GM18508 (cell line): ENCODE data around the gene TINCR.
"Not testable (repeated sequence)": the region's sequence is repeated elsewhere in the genome, so short reads cannot be mapped to it uniquely, and the experiment has no call there.

Experiments
- ATAC-seq: cut with Tn5 transposase; IDR thresholded peaks from one replicate; pipeline ENCODE4 v1.9.1; 2021; ENCODE audit warnings: moderate number of reproducible peaks; ENCODE audit not compliant: insufficient read depth, unreplicated experiment

TINCR gene

DNA sequence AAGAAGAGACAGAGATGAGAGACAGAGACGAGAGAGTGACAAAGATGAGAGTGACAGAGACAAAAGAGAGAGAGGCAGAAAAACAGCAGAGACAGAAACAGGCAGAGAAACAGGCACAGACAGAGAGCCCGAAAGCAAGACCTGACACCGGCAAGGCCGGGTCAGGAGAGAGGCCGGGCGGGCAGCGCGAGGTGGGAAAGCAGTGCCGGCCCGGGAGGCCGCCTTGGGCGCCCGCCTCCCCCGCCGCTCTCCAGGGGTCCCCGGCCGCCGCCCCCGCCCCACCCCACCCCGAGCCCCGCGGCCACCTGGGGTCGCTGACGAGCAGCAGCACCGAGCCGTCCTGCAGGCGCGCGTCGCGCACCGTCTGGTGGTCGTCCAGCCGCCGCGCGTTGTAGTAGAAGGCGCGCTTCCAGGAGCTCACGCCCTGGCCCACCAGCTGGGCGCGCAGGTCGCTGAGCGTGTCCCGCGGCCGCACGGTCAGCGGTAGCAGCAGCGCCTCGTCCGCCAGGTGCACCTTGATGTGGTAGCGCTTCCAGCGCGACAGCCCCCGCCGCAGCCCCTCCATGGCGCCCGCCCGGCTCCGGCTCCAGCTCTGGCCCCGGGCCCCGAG, at the start of gene TINCR:
TINCR (minus strand) TSS at position 594 of the 610 bp plus-strand sequence.
- no peak for ATAC-seq

DNA sequence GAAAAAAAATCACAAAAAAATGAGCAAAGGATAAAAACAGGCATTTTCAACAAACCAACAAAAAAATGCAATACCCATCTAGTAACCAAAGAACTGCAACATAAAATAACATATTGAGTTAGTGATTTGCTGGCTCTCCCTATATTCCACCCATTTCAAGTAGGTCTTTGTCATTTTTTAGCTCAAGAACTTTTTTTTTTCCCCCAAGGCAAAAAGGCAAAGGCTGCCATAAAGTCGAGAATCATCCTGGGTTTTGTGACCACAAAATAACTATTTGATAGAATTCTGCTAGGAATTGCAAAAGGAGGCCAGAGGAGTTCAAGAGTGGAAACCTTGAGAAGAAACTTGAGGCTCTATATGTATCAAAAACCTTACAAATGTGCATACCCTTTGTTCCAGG, 49.3 kb upstream of the TINCR start:
- no peak for ATAC-seq

DNA sequence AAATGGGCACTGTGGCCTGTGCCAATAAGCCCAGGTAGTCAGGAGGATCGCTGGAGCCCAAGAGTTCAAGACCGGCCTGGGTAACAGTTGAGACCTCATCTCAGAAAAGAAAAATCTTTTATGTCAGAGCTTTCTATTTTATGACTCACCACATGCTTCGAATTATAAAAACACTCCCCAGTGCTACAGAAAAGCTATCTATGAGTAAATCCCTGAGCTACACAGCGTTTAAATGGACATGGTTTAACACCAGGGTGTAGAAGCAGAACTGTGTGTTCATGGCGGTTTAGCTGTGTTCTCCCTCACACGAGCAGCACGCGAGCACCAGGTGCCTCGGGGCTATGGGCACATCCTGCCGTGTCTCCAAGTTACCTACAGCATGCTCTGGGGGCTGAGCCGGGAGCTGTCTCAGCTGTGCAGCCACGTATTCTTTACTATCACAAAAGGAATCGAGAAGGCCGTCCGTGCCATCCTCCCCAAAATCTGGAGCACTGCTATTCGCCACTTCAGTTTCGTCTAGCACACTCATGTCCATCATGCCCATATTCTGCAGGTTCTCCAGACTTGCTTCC, 48.1 kb upstream of the TINCR start:
- no peak for ATAC-seq

DNA sequence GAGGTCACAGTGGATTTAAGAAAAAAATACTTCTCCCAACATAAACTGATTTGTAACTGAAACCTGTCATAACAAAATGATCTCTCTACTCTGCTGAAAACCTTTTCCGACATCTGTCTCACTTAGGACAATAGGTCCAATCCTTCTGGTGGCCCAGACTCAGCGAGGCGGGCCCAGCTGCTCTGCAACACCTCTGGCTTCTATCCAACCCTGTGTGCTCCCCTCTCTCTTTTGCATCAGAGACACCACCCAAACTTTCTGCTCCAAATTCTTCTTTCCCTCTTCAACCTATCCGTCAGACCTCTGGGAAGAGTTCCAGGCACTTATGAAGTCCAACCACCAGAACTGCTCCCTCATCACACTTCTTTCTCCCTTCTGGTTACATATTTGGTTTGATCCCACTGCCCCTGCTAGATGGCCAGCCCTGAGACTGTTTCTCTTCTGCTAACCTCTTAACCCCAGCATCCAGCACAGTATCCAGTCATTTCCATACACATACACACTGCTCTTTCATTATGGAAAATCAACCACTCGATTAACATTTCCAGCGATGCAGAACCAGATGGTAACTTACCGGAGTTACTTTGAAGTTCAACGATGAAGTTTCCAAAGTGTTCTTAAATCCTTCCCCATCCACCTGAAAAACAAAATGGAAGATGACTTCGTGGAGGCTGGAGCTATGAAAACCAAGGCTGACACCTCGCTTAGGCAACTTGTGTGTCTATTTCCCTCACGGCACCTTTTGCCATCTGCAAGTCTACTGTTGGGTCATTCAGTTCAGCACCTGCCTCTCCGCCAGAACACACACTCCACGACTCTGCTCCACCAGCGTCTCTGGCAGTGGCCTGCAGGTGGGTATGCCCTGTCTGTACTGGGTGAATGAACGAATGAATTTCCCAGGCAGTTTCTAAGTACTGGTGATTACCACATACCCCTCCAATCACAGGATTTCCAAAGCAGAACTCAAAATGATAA, 45.4 kb upstream of the TINCR start:
- ATAC-seq = no peak

DNA sequence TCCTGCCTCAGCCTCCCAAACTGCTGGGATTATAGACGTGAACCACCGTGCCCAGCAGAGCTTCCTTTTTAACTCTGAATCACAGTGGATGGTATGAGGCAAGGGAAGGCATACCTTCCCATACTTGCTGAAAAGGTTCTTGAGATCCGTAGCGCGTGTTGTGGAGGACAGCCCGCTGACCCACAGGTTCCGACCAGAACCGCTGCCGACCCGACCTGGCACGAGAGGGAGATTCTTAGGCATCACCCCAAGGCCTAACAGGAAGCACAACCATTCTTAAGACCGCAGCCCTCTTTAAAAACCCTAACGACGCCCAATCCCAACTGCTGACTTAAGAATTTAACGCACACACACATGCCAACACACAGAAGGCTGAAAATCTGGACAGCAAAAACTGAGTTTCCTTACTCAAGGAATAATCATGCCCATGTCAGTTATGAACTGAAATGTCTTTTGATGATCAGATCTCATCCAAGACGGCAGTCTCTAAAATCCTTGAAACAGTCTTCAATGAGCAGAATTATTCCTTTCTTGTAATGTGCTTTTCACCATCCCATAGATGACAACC, 42.2 kb upstream of the TINCR start:
- ATAC-seq = no peak

DNA sequence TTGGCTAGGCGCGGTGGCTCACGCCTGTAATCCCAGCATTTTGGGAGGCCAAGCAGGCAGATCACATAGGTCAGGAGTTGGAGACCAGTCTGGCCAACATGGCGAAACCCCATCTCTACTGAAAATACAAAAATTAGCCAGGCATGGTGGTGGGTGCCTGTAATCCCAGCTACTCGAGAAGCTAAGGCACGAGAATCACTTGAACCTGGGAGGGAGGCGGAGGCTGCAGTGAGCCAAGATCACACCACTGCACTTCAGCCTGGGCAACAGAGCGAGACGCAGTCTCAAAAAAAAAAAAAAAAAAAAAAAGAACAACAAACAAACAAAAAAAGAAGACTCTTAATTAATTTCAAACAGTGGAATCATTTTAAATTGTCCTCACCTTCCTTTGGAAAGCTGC, 41.0 kb upstream of the TINCR start:
- ATAC-seq = not testable (repeated sequence)

DNA sequence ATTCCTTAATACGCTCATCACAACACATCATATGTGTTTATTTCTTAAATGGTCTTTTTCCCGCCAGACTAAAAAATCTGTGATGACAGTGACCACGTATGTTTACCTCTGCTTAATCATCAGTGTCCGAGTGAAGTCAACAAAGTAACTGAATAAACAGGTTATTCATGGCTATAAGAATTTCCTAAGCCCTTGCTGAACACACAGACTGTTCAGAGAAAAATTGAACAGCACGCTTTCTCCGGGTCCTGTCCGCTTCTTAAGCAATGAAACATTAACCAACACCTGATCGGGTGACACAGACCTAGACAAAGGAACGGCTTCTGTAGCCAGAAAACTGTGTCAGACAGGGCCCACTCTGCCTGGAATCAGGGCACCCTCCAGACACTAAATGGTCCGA, 40.5 kb upstream of the TINCR start:
- ATAC-seq = no peak

DNA sequence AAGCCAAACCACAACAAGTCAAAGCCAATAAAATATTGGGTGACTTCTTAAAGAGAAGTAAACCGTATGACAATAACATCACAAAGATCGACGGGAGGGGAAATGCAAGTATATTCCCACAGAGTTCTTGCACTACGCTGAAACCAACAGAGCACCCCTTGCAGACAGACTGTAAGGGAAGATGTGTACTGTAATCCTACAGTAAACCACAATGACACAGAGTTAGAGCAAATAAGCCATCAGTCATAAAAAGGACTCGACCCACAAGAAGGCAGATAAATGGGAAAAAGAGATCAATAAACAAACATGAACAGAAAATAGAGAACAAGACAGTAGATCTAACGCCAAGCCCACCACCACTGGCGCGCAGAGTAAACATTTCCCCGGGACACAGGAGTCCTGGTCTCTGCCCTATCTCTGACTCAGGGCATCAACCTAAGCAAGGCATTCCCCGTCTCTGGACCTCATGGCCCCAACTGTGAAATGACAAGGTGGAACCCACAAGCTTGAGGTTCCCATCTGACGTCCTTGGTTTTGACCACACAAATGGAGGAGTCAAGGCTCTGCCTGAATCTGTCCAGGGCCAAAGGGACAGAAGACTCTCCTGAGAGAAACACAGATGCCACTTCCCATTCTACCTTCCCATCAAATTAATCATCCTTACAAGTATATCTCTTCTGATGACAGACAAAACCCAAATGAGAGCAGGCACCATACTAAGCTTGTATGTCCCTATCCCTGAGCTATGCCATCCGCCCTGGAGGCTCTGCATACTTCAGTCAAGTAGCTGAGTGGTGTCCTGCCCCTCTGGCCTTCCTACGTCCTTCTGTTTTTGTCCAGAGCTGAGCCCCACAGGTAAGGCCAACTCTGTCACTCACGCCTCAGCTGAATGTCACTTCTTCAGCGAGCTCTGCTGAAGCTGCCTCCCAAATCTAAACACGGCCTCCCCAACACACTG, 39.8 kb upstream of the TINCR start:
- no peak for ATAC-seq

DNA sequence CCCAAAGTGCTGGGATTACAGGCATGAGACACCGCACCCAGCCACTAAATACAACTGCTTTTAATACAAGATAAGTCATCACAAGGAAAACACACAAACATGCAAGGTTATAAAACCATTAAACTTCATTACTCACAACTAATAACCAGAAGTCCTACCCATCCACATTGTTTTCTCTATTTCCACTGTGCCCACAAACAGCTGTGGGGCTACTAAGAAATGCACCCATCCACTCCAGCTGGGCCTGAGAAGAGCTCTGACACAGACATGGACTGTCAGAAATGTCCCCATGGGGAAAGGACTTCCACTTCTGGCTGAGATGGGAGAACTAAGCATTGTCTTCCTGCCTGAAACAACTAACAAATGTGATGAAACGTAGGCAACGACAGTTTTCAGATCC, 37.6 kb upstream of the TINCR start:
- ATAC-seq = no peak

DNA sequence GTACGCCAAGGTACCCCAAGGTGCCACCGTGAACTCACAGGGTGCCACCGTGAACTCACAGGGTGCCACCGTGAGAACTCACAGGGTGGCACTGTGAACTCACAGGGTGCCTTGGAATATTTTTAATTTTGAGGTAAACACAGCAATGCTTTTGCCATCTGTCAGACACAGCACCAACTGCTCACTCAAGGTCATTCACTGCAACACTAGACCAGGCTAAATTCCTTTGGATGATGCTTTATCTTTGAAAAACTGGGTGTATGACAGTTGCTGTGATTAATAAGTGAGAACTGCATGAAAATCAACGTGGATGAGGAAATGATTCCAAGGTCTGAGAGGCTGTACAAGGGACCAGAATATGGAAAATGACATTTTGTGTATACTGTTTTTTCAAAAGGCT, 35.9 kb upstream of the TINCR start:
- no peak for ATAC-seq

DNA sequence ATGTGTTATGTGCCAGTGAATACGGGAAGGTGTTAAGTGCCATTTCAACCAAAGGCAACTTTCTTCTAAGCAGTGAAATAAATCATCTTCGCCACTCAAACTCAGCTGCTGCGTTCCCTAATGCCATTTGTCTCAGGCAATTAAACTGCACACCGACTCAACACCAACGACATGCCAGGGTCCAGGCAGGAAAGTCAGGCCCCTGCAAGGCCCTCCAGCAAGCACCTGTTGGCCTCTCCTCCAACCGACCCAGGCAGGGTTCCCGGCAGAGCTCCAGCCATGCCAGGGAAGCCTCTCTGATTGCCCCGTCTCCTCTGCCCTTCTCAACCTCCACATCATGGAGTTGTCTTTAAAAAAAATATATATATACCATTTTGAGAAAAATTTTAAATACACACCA, 33.0 kb upstream of the TINCR start:
- no peak for ATAC-seq

DNA sequence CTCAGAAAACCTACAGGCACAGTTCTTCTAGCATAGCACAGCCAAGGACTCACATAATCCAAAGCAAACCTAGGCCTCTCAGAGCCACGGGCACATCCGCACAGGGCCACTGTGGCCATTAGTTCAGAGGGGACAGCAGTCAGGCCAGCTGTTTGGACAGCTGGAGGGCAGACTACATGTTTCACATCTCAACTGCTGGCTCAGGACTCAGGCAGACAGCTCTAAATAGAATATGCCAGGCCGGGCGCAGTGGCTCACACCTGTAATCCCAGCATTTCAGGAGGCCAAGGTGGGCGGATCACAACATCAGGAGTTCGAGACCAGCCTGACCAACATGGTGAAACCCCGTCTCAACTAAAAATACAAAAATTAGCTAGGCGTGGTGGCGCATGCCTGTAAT, 28.0 kb upstream of the TINCR start:
- ATAC-seq = no peak

DNA sequence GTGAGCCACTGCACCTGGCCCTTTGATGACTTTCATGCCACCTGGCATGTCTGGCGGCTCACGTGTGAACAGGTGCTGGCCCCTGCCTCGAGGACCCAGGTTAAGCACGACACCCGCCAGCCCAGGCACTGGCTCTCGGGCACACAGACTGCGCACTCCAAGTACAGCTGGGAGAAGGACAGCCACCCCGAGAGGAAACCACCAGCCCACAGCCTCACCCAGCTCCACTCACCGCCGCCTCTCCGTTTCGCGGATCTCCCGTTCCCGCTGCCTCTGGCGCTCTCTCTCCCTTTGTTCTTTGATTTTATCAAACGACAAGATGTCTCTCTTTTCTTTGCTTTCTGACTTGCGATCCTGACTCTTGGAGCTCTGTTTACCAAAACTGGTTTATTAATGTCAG, 27.4 kb upstream of the TINCR start:
- no peak for ATAC-seq

DNA sequence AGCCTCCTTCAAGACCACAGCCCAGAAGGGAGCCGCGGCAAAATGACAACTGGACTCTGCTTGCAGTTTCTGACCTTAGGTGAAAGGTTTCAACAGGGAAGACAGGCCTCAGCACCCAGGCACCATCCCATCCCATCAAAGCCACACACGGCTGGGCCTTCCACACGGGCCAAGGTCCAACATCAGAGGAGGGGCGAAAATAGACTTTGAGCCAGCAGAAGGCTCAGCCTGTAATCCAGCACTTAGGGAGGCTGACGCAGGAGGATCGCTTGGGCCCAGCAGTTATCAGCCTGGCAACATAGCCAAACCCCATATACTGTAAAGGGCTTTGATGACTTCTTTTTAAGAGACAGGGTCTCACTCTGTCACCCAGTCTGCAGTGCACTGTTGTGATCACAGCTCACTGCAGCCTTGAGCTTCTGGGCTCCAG, 26.8 kb upstream of the TINCR start:
- no peak for ATAC-seq

DNA sequence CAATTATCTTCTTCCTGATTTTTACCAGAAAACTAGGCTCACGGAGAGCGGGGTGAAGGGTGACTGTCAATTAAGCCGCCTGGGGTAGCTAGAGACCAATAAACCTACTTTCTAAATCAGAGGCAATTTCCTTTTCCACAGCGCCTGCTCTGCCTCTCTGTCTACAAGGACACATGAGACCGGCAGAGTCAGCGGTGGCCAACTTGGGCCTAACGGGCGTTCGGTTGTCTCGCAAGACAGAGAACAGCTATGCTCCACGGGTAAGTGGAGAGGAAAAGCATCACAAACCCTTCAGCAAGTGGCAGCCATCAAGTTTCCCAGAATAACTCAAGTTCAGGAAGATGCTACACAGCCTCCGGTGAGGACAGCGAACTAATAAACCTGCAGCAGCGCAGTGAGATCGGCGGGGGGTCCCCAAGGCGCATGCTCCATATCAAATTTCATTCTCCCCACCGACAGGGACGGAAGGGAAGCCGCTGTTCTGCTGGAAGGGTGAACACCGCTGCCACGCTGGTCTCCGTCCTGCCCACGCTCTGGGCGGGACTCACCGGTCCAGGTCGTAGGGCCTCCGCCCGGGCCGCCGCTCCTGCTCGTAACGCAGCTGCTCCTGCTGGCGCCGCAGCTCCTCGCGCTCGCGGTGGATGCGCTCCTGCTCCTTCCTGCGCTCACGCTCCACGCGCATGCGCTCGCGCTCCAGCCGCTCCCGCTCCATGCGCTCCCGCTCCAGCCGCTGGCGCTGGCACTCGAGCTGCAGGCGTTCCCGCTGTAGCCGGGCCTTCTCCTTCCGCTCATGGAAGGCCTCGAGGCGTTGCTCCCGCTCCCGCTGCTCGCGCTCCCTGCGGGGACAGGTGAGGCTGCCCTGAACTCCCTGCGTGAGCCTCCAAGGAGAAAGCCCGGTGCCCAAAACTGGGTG, 25.8 kb upstream of the TINCR start:
- no peak for ATAC-seq

DNA sequence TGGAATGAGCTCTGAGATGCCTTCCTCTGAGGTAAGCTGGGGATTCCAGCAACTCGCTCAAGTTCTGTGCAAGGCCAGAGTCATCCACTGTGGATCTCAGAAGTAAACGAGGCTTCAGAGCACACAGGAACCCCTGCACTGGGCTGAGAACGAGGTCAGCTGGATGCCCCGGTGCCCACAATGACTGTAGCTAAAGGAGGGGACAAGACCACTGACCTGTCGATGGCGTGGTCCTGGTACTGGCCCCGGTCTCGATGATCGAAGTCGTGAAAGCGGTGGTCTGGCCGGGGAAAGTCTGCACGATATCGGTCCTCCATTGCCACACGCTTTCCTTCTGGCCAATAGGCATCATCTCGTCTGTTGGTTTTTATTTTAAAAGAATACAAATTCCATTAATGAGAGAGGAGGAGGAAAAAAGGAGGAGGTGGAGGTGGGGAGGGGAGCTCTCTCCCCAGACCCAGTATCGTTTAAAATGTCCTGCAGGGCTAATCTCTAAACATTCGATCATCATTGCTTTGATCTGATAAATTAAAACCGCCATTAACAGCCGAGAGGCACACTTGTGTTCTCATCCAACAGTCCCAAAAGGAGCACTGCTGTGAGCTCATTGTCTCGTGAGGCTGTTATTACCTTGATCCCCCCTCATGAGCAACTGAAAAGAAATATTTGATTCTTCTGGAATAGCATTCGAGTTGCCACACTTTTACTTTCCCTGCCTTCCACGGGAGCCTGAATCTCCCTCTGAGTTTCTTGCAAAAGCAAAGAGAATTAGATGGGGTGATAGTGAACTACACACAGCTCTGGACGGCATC, 25.0 kb upstream of the TINCR start:
- no peak for ATAC-seq

DNA sequence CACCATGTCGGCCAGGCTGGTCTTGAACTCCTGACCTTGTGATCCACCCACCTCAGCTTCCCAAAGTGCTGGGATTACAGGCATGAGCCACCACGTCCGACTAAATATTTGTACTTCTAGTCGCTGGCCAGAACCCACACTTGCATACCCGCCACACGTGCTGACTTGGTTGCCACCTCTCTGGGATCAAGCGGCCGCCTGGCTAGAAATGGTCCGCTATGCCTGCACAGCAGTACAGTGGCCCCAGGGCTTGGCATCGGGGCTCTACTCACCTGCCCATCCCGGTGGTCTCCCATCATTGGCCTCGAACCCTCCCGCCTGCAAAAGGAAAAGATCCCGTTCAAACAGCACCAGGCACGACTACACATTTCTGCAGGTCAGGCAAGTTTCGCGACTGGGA, 23.7 kb upstream of the TINCR start:
- no peak for ATAC-seq

DNA sequence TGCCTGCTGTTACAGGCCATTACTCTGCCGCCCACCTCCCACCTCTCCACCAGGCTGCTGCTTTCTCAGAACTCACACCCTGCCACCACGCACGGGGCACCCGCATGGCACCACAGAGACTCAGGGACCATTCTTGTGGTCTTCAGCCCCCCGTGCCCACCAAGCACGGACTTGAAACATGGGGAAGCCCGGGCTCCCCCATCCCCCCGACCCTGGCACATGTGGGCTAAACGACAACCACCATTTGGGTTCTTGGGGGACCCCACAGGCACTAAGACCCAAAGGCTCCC, 23.1 kb upstream of the TINCR start:
- ATAC-seq = no peak
